SH-SY5Y (cell line): ENCODE measurements around the gene OSBPL10.

Experiments
- GATA2 ChIP-seq: IDR thresholded peaks from 2 replicates; pipeline ENCODE4 v1.6.1; 2011; ENCODE audit warnings: mild to moderate bottlenecking, low read depth, low read length
- GATA3 ChIP-seq: IDR thresholded peaks from 2 replicates; pipeline ENCODE4 v1.6.1; 2011; ENCODE audit warnings: low read depth, mild to moderate bottlenecking, low read length, moderate library complexity

GRCh38 chr3:31839144-31839917, 141.7 kb downstream of the OSBPL10 start:
- TF ChIP-seq GATA3 (no peak), GATA2 (no peak)
